HEK293T (cell line): ENCODE measurements around the gene PROP1.

Experiments used
- FOXM1 ChIP-seq: fragments of 450-650 bp; IDR thresholded peaks from 2 replicates; pipeline ENCODE4 v1.6.1; 2017; ENCODE audit warnings: mild to moderate bottlenecking, borderline replicate concordance
- ZNF384 ChIP-seq: fragments of 450-650 bp; IDR thresholded peaks from 2 replicates; pipeline ENCODE4 v1.6.1; 2016

GRCh38 chr5:177992466-177992865 lies 3.6 kb downstream of the PROP1 start:
- TF ChIP-seq ZNF384 (no peak), FOXM1 (no peak)
